HG02759 (cell line): Measurements from ENCODE around the gene RPP25L.

ENCODE experiments used
- ATAC-seq: cut with Tn5 transposase; IDR thresholded peaks from one replicate; pipeline ENCODE4 v1.9.1; 2021; ENCODE audit warnings: mild to moderate bottlenecking, moderate library complexity; ENCODE audit not compliant: unreplicated experiment

The RPP25L gene

GRCh38 chr9:34588671-34589635, 22.9 kb downstream of the RPP25L start:
- ATAC-seq: no peak

GRCh38 chr9:34587271-34587670, 24.6 kb downstream of the RPP25L start:
- ATAC-seq: no peak

- ATAC-seq: no peak
These were observed 25.8 kb downstream of the RPP25L start for GRCh38 chr9:34585946-34586669.

GRCh38 chr9:34584970-34585369, 26.9 kb downstream of the RPP25L start:
- no peak for ATAC-seq

GRCh38 chr9:34582787-34583186, 29.1 kb downstream of the RPP25L start:
- ATAC-seq: no peak

- no peak for ATAC-seq
These were observed 30.6 kb downstream of the RPP25L start for GRCh38 chr9:34581318-34581717.

GRCh38 chr9:34580358-34580757, 31.5 kb downstream of the RPP25L start:
- no peak for ATAC-seq

GRCh38 chr9:34579808-34580163, 32.1 kb downstream of the RPP25L start:
- no peak for ATAC-seq

- ATAC-seq: no peak
These were observed 32.6 kb downstream of the RPP25L start for GRCh38 chr9:34579104-34579807.

- no peak for ATAC-seq
These were observed 33.4 kb downstream of the RPP25L start for GRCh38 chr9:34578241-34579103.

- ATAC-seq: no peak
These were observed 34.3 kb downstream of the RPP25L start for GRCh38 chr9:34577400-34578240.

GRCh38 chr9:34576597-34577399, 35.1 kb downstream of the RPP25L start:
- no peak for ATAC-seq

GRCh38 chr9:34575862-34576596, 35.9 kb downstream of the RPP25L start:
- no peak for ATAC-seq

- ATAC-seq: no peak
These were observed 36.7 kb downstream of the RPP25L start for GRCh38 chr9:34575241-34575640.

GRCh38 chr9:34574571-34574970, 37.3 kb downstream of the RPP25L start:
- no peak for ATAC-seq

- no peak for ATAC-seq
These were observed 38.1 kb downstream of the RPP25L start for GRCh38 chr9:34573599-34574325.

GRCh38 chr9:34572628-34573027, 39.3 kb downstream of the RPP25L start:
- ATAC-seq: no peak
